Measurements from ENCODE around the gene CST9. TPM values are rescaled to one million over a fixed set of nuclear protein-coding genes. Genes with fewer than 3 reads are reported as not detected.
A peak's percentile ranks its signal among the peaks of the same experiment; 100 is the strongest.

Gene CST9
- total RNA-seq, 4 donors from 2014 or later: not detected

DNA sequence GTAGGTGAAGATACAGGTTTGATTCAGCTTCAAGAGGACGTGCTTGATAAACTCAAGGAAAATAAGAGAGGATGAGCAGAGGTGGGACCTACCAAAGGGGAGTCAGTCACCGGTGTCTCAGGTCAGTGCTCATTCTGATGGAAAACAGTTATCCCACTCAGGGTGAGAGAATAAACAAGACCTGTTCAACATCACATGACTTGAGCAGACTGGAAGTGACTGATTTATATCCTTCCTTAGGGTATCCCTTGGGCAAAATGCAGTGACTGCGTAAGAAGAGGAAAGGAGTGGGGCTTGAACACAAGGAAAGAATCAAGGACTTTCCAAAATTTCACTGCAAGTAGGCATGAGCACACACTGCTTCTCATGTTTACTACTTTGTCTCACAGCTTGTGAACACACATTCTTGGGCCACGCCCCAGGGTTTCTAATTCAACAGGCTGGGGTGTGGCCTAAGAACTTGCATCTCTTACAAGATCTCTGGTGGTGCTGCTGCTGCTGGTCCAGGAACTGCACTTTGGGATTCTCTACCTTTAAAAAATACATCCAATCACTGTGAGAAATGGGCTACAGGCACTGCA is 20.4 kb upstream of the CST9 start:
- H3K9me3 ChIP-seq: no peaks in the 10 kb centered on the region
- no peaks in the 10 kb centered on the region for H3K27me3 ChIP-seq
- H3K4me3 ChIP-seq: no peak overlapping the region
- in situ Hi-C loops (cut with MboI; ENCODE audit: low sequenced_read_pairs in 4 of 4) (loop anchor here (25.0 kb wide), 3 partner anchors 464 to 1436 kb away; partner anchors contain the start of genes ACSS1 (in 2 of the 4) and APMAP (in 1 of the 4)), intact Hi-C loops (cut with DNase I; ENCODE audit: low total_unique reads) (no loop called here)
- peak overlapping the region in 3 of 4 donors; percentile 1 to 57 (median 46) for H3K27ac ChIP-seq
- TF ChIP-seq, protein P1, sequence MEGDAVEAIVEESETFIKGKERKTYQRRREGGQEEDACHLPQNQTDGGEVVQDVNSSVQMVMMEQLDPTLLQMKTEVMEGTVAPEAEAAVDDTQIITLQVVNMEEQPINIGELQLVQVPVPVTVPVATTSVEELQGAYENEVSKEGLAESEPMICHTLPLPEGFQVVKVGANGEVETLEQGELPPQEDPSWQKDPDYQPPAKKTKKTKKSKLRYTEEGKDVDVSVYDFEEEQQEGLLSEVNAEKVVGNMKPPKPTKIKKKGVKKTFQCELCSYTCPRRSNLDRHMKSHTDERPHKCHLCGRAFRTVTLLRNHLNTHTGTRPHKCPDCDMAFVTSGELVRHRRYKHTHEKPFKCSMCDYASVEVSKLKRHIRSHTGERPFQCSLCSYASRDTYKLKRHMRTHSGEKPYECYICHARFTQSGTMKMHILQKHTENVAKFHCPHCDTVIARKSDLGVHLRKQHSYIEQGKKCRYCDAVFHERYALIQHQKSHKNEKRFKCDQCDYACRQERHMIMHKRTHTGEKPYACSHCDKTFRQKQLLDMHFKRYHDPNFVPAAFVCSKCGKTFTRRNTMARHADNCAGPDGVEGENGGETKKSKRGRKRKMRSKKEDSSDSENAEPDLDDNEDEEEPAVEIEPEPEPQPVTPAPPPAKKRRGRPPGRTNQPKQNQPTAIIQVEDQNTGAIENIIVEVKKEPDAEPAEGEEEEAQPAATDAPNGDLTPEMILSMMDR (IDR thresholded peaks at IDR 0.05 in 4 of 5, conservative IDR thresholded peaks at IDR 0.05 in 1 of 5): peak in 1 of 5 experiments; percentile 12
- no peak for TF ChIP-seq POLR2A (IDR thresholded peaks at IDR 0.05)
- DNase-seq: peak; percentile 64 to 80
- ATAC-seq: peak; percentile 39 to 43
- H3K4me1 ChIP-seq: peaks cover 31 to 41% of the 10 kb centered on the region in 2 donors
- H3K36me3 ChIP-seq: no peaks in the 10 kb centered on the region

DNA sequence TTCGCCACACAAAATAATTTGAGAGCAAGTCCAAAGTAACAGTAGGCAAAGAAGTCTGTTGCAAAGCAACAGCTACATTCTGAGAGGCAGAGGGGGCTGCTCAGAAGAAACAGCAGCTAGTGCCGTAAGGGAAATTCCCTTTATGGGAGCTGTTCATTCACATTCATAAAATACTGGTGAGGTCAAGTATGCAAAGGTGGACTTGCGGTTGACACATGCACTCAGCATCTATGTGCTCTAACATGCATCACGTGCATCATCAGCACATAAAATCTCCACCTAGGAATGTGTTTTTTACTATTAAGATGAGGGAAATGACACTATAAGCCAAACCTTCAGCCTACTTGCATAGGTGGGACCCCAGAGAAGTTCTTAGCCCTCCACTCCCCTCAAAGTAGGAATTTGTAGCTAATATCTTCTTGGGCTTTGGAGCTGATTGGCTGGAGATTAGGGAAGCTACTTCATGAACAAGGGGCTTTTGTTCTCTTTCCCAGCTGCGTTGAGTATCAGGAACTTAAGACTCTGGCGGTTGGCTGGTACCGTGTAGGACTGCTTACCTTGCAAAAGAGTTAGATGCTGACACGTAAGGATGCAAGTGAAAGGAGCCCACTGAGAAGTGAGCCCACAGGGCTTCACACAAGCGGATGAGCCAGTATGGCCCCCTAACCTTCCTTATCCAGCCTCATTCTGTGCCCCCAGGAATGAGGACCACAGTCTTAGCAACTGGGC is 19.7 kb upstream of the CST9 start:
- in situ Hi-C loops (cut with MboI; ENCODE audit: low sequenced_read_pairs in 4 of 4) (loop anchor here (25.0 kb wide), 3 partner anchors 463 to 1437 kb away; partner anchors contain the start of genes ACSS1 (in 2 of the 4) and APMAP (in 1 of the 4)), intact Hi-C loops (cut with DNase I; ENCODE audit: low total_unique reads) (no loop called here)
- TF ChIP-seq POLR2A (IDR thresholded peaks at IDR 0.05): no peak
- TF ChIP-seq, protein P1 (IDR thresholded peaks at IDR 0.05 in 4 of 5, conservative IDR thresholded peaks at IDR 0.05 in 1 of 5): no peak

DNA sequence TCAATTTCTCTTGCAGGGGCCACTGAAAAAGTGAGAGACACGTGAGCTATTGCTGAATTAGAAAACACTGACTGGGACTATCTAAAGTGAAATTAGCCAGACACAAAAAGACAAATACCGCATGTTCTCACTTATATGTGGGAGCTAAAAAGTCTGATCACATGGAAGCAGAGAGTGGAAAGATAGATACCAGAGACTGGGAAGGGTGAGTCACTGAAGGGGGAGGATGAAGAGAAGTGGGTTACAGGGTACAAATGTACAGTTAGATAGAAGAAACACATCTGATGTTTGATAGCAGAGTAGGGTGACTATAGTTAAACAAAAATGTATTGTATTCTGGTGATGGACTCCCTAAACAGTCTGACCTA is 18.6 kb upstream of the CST9 start:
- in situ Hi-C loops (cut with MboI; ENCODE audit: low sequenced_read_pairs in 4 of 4) (loop anchor here in 1 of 4 donors (25.0 kb wide), 1 partner anchor 212 kb away; the partner anchor contains the start of gene NAPB), intact Hi-C loops (cut with DNase I; ENCODE audit: low total_unique reads) (no loop called here)
- peak overlapping the region in 3 of 4 donors; percentile 76 to 81 (median 76) for H3K27ac ChIP-seq
- H3K9me3 ChIP-seq: no peaks in the 10 kb centered on the region
- no peaks in the 10 kb centered on the region for H3K27me3 ChIP-seq
- DNase-seq: no peak
- no peaks in the 10 kb centered on the region for H3K36me3 ChIP-seq
- ATAC-seq: no peak
- peaks cover 22 to 38% of the 10 kb centered on the region in 2 donors for H3K4me1 ChIP-seq
- H3K4me3 ChIP-seq: no peak overlapping the region
- no peak for TF ChIP-seq POLR2A (IDR thresholded peaks at IDR 0.05)
- TF ChIP-seq, protein P1 (IDR thresholded peaks at IDR 0.05 in 4 of 5, conservative IDR thresholded peaks at IDR 0.05 in 1 of 5): no peak

More for the DNA sequence above, 19.7 kb upstream of the CST9 start:
- DNase-seq (no peak), ATAC-seq (no peak)
- peaks cover 28 to 41% of the 10 kb centered on the region in 2 donors for H3K4me1 ChIP-seq
- peak overlapping the region in 3 of 4 donors; percentile 1 to 57 (median 46) for H3K27ac ChIP-seq
- H3K27me3 ChIP-seq: no peaks in the 10 kb centered on the region
- H3K4me3 ChIP-seq: no peak overlapping the region
- H3K36me3 ChIP-seq: no peaks in the 10 kb centered on the region
- no peaks in the 10 kb centered on the region for H3K9me3 ChIP-seq

DNA sequence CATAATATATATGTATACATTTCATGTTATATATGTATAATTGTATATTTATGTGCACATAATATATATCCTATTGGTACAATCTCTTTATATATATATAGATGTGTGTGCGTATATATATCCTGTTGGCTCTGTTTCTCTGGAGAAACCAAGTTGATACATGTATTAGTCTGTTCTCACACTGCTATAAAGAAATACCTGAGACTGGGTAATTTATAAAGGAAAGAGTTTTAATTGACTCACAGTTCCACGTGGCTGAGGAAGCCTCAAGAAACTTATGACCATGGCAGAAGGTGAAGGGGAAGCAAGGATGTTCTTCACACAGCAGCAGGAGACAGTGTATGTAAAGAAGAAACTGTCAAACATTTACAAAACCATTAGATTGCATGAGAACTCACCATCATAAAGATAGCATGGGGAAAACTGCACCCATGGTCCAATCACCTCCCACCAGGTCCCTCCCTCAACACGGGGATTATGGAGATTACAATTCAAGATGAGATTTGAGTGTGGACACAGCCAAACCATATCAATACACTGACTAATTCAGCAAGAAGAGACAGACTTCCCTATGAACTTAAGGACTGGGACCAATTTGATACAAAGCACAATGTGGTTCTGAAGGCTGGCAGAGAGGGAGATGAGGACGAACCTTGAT is 18.1 kb upstream of the CST9 start:
- intact Hi-C loops (cut with DNase I; ENCODE audit: low total_unique reads): no loop called here
- in situ Hi-C loops (cut with MboI; ENCODE audit: low sequenced_read_pairs in 4 of 4): loop anchor here in 1 of 4 donors (25.0 kb wide), 1 partner anchor 211 kb away; the partner anchor contains the start of gene NAPB
- peak overlapping the region; percentile 74 to 81 (median 76) for H3K27ac ChIP-seq

More for the DNA sequence above, 18.1 kb upstream of the CST9 start:
- Histone ChIP-seq H3K4me3 (no peak overlapping the region), H3K9me3 (no peaks in the 10 kb centered on the region), H3K27me3 (no peaks in the 10 kb centered on the region), H3K4me1 (peaks cover 17 to 33% of the 10 kb centered on the region in 2 donors), H3K36me3 (no peaks in the 10 kb centered on the region)
- no peak for TF ChIP-seq POLR2A (IDR thresholded peaks at IDR 0.05)
- TF ChIP-seq, protein P1 (IDR thresholded peaks at IDR 0.05 in 4 of 5, conservative IDR thresholded peaks at IDR 0.05 in 1 of 5): no peak
- no peak for DNase-seq
- ATAC-seq: no peak

Measured in gastrocnemius medialis (tissue), 4 donors.